ENCODE data around the gene AKT1S1. TPM values are rescaled to one million over a fixed set of nuclear protein-coding genes. Genes with fewer than 3 reads are reported as not detected.
A peak's percentile ranks its signal among the peaks of the same experiment; 100 is the strongest.
"Not testable (repeated sequence)": the region's sequence is repeated elsewhere in the genome, so short reads cannot be mapped to it uniquely, and the experiment has no call there.

Gene AKT1S1
- total and polyA plus RNA-seq, 11 donors = 25.3 to 55.1 (median 35.0) TPM

GRCh38 chr19:49823472-49823871 lies 53.7 kb downstream of the AKT1S1 start:
- Histone ChIP-seq H3K27me3 (no peaks in the 10 kb centered on the region), H3K4me3 (no peak overlapping the region), H3K4me1 (peaks cover 0 to 32% (median 17%) of the 10 kb centered on the region in 12 donors), H3K27ac (no peak overlapping the region), H3K9me3 (no peaks in the 10 kb centered on the region), H3K36me3 (peaks cover 0 to 57% (median 22%) of the 10 kb centered on the region in 9 donors)
- no peak for TF ChIP-seq CTCF (IDR thresholded peaks at IDR 0.05)
- no peak for TF ChIP-seq POLR2A (IDR thresholded peaks at IDR 0.05)
- no peak for ATAC-seq
- 88 to 96% (median 93%) methylated on average over 12 of the region's 12 CpGs for WGBS, 4 donors
- DNase-seq = no peak
- intact Hi-C loops (cut with DNase I) = loop anchor here in 2 of 10 donors (5.0 kb wide), 1 partner anchor 34 kb away; no protein-coding TSS in a partner anchor

- peak in 1 of 4 donors; percentile 41 for ATAC-seq
- DNase-seq = peak in 1 of 5 donors; percentile 41
- Histone ChIP-seq H3K36me3 (peaks cover 0 to 34% (median 17%) of the 10 kb centered on the region in 9 donors), H3K4me1 (peaks cover 0 to 38% (median 23%) of the 10 kb centered on the region in 12 donors), H3K9me3 (no peaks in the 10 kb centered on the region), H3K4me3 (peak overlapping the region in 3 of 12 donors; percentile 74 to 92 (median 90)), H3K27ac (peak overlapping the region; percentile 48 to 100 (median 96)), H3K27me3 (no peaks in the 10 kb centered on the region)
- intact Hi-C loops (cut with DNase I) = loop anchor here in 3 of 10 donors (1.0 to 5.0 kb wide), 2 partner anchors 30 to 37 kb away; no protein-coding TSS in a partner anchor
- WGBS, 4 donors = 46 to 57% (median 51%) methylated on average over 10 of the region's 10 CpGs
- TF ChIP-seq CTCF (IDR thresholded peaks at IDR 0.05) (no peak), POLR2A (IDR thresholded peaks at IDR 0.05) (no peak)
Observed at GRCh38 chr19:49820125-49820524, 57.0 kb downstream of the AKT1S1 start.

GRCh38 chr19:49819452-49820115 lies 57.6 kb downstream of the AKT1S1 start:
- DNase-seq = peak in 1 of 5 donors; percentile 48
- 69 to 73% (median 73%) methylated on average over 7 of the region's 7 CpGs for WGBS, 4 donors
- H3K9me3 ChIP-seq, ATAC-seq, H3K27me3 ChIP-seq: not testable (repeated sequence)
- H3K36me3 ChIP-seq = peaks cover 0 to 31% (median 15%) of the 10 kb centered on the region in 9 donors
- H3K4me3 ChIP-seq = peak overlapping the region in 9 of 12 donors; percentile 63 to 92 (median 80)
- peaks cover 0 to 38% (median 23%) of the 10 kb centered on the region in 12 donors for H3K4me1 ChIP-seq
- peak overlapping the region; percentile 48 to 100 (median 96) for H3K27ac ChIP-seq
- intact Hi-C loops (cut with DNase I) = loop anchor here in 9 of 10 donors (1.0 to 5.0 kb wide), 7 partner anchors 31 to 187 kb away; partner anchors contain the start of genes PNKP (in 4 of the 9), PTOV1 (in 4 of the 9), AKT1S1 (in 1 of the 9) and TBC1D17 (in 1 of the 9)

Small RNAs within 50 kb of the gene (microRNA-seq; reads per million reads assigned to microRNA genes)
- gene MIR4749 (0 to 2.9 (median 0.48) reads per million in 4 donors), gene MIR4750 (0.60 to 1.7 (median 1.0) reads per million in 4 donors), gene MIR6800 (0 to 0.60 (median 0.03) reads per million in 4 donors)

Other genes starting within 250 kb of the AKT1S1 start
- gene RRAS, start 237.2 kb downstream of the AKT1S1 start, total RNA-seq = 100 to 1,000 TPM in 7 of 9 donors, 10 to 100 TPM in 2; 64.4 to 149 (median 110) TPM
- gene RRAS, start 237.2 kb downstream of the AKT1S1 start, polyA plus RNA-seq = 100 to 1,000 TPM; 133 to 177 TPM
- gene SCAF1, start 235.1 kb downstream of the AKT1S1 start, total RNA-seq = 10 to 100 TPM; 24.5 to 52.8 (median 46.3) TPM
- 10 to 100 TPM; 26.9 to 28.2 TPM for gene SCAF1, start 235.1 kb downstream of the AKT1S1 start, polyA plus RNA-seq
- gene IRF3, start 211.5 kb downstream of the AKT1S1 start, total RNA-seq = 10 to 100 TPM; 23.1 to 55.7 (median 30.5) TPM
- 10 to 100 TPM; 35.1 to 68.0 TPM for gene IRF3, start 211.5 kb downstream of the AKT1S1 start, polyA plus RNA-seq
- 10 to 100 TPM in 5 of 9 donors, 1 to 10 TPM in 4; 5.9 to 15.9 (median 10.0) TPM for gene BCL2L12, start 211.4 kb downstream of the AKT1S1 start, total RNA-seq
- gene BCL2L12, start 211.4 kb downstream of the AKT1S1 start, polyA plus RNA-seq = 10 to 100 TPM; 14.2 to 18.6 TPM
- 100 to 1,000 TPM; 106 to 170 (median 124) TPM for gene PRMT1, start 200.1 kb downstream of the AKT1S1 start, total RNA-seq
- 100 to 1,000 TPM; 113 to 283 TPM for gene PRMT1, start 200.1 kb downstream of the AKT1S1 start, polyA plus RNA-seq
- 1 to 10 TPM in 1 of 9 donors, under 1 TPM in 7, not detected in 1; 0.14 to 1.6 (median 0.48) TPM for gene ADM5, start 187.8 kb downstream of the AKT1S1 start, total RNA-seq
- gene ADM5, start 187.8 kb downstream of the AKT1S1 start, polyA plus RNA-seq = under 1 TPM; 0.58 to 0.76 TPM
- 1 to 10 TPM in 8 of 9 donors, under 1 TPM in 1; 1.00 to 6.0 (median 2.2) TPM for gene CPT1C, start 186.2 kb downstream of the AKT1S1 start, total RNA-seq
- gene CPT1C, start 186.2 kb downstream of the AKT1S1 start, polyA plus RNA-seq = 1 to 10 TPM; 3.0 to 3.1 TPM
- gene TSKS, start 114.0 kb downstream of the AKT1S1 start, total RNA-seq = under 1 TPM in 6 of 9 donors, not detected in 3; 0.23 to 0.77 (median 0.34) TPM
- under 1 TPM; 0.49 to 0.72 TPM for gene TSKS, start 114.0 kb downstream of the AKT1S1 start, polyA plus RNA-seq
- 100 to 1,000 TPM in 1 of 9 donors, 10 to 100 TPM in 8; 53.6 to 152 (median 70.5) TPM for gene AP2A1, start 110.4 kb downstream of the AKT1S1 start, total RNA-seq
- 100 to 1,000 TPM in 1 of 2 donors, 10 to 100 TPM in 1; 33.4 to 115 TPM for gene AP2A1, start 110.4 kb downstream of the AKT1S1 start, polyA plus RNA-seq
- gene FUZ, start 64.1 kb downstream of the AKT1S1 start, total RNA-seq = 10 to 100 TPM; 12.7 to 29.1 (median 16.2) TPM
- 10 to 100 TPM; 14.3 to 24.3 TPM for gene FUZ, start 64.1 kb downstream of the AKT1S1 start, polyA plus RNA-seq
- gene MED25, start 59.1 kb downstream of the AKT1S1 start, total RNA-seq = 100 to 1,000 TPM in 1 of 9 donors, 10 to 100 TPM in 8; 45.8 to 119 (median 54.7) TPM
- 10 to 100 TPM; 44.1 to 60.2 TPM for gene MED25, start 59.1 kb downstream of the AKT1S1 start, polyA plus RNA-seq
- gene PTOV1, start 26.2 kb downstream of the AKT1S1 start, total RNA-seq = 100 to 1,000 TPM in 1 of 9 donors, 10 to 100 TPM in 8; 70.9 to 109 (median 91.5) TPM
- gene PTOV1, start 26.2 kb downstream of the AKT1S1 start, polyA plus RNA-seq = 100 to 1,000 TPM in 1 of 2 donors, 10 to 100 TPM in 1; 85.9 to 135 TPM
- gene PNKP, start 9.8 kb downstream of the AKT1S1 start, total RNA-seq = 10 to 100 TPM; 26.6 to 57.0 (median 36.8) TPM
- 10 to 100 TPM; 32.7 to 54.7 TPM for gene PNKP, start 9.8 kb downstream of the AKT1S1 start, polyA plus RNA-seq
- 10 to 100 TPM; 30.1 to 54.8 (median 39.8) TPM for gene TBC1D17, start 347 bp upstream of the AKT1S1 start, total RNA-seq
- gene TBC1D17, start 347 bp upstream of the AKT1S1 start, polyA plus RNA-seq = 10 to 100 TPM; 30.7 to 35.9 TPM
- gene IL4I1, start 19.5 kb upstream of the AKT1S1 start, total RNA-seq = 10 to 100 TPM in 2 of 9 donors, under 1 TPM in 4, not detected in 3; 0.27 to 21.6 (median 0.64) TPM
- under 1 TPM in 1 of 2 donors, not detected in 1; 0.30 TPM for gene IL4I1, start 19.5 kb upstream of the AKT1S1 start, polyA plus RNA-seq
- gene ATF5, start 51.9 kb upstream of the AKT1S1 start, total RNA-seq = 10 to 100 TPM in 2 of 9 donors, 1 to 10 TPM in 7; 3.9 to 33.0 (median 8.2) TPM
- 10 to 100 TPM; 16.0 to 30.5 TPM for gene ATF5, start 51.9 kb upstream of the AKT1S1 start, polyA plus RNA-seq
- 10 to 100 TPM; 24.6 to 61.9 (median 33.3) TPM for gene NUP62, start 52.1 kb upstream of the AKT1S1 start, total RNA-seq
- 10 to 100 TPM; 14.0 to 30.3 TPM for gene NUP62, start 52.1 kb upstream of the AKT1S1 start, polyA plus RNA-seq
- gene SIGLEC11, start 83.8 kb upstream of the AKT1S1 start, total RNA-seq = 1 to 10 TPM in 5 of 9 donors, under 1 TPM in 2, not detected in 2; 0.37 to 3.0 (median 1.2) TPM
- gene SIGLEC11, start 83.8 kb upstream of the AKT1S1 start, polyA plus RNA-seq = under 1 TPM; 0.22 to 0.80 TPM
- 10 to 100 TPM; 17.8 to 33.7 (median 23.1) TPM for gene VRK3, start 148.0 kb upstream of the AKT1S1 start, total RNA-seq
- 10 to 100 TPM in 1 of 2 donors, 1 to 10 TPM in 1; 9.9 to 32.4 TPM for gene VRK3, start 148.0 kb upstream of the AKT1S1 start, polyA plus RNA-seq
- 1 to 10 TPM; 2.3 to 6.5 (median 3.9) TPM for gene ZNF473, start 148.7 kb upstream of the AKT1S1 start, total RNA-seq
- 1 to 10 TPM; 1.6 to 2.6 TPM for gene ZNF473, start 148.7 kb upstream of the AKT1S1 start, polyA plus RNA-seq

Measured in heart left ventricle (tissue), 16 donors.